HEK293 (cell line): ENCODE data around the gene POC1B.

Experiments used
- CTCF ChIA-PET: fragments of 350-600 bp; formaldehyde crosslinking; extraction: SDS; loops from one replicate; lab custom pipeline; 2021; ENCODE audit warnings: antibody characterized with exemption; lab: Yijun Ruan, JAX
- POLR2A ChIA-PET: fragments of 300-600 bp; formaldehyde crosslinking; extraction: SDS; loops from one replicate; lab custom pipeline; 2020; ENCODE audit warnings: antibody characterized with exemption, inconsistent platforms; lab: Yijun Ruan, JAX
- H3K27ac ChIP-seq: fragments of 200-500 bp; sonication (Bioruptor generic); 2 replicates; pipeline ENCODE4 v1.5.1; 2014; ENCODE audit warnings: low read depth, low read length, control low read depth, inconsistent platforms; ENCODE audit errors: extremely low read depth
- H3K36me3 ChIP-seq, 2 experiments: fragments of 200-500 bp in 1 of 2; sonication (Bioruptor generic) in 1 of 2; 1 replicate in 1 of 2; 2 replicates in 1 of 2; pipeline ENCODE4 v1.5.1; 2014 to 2017; ENCODE audit warnings: inconsistent platforms in 2 of 2, low read length in 2 of 2; ENCODE audit not compliant: control insufficient read depth in 2 of 2, insufficient read depth in 1 of 2
- H3K4me1 ChIP-seq: fragments of 200-500 bp; sonication (Bioruptor generic); 2 replicates; pipeline ENCODE4 v1.5.1; 2014; ENCODE audit warnings: mild to moderate bottlenecking, low read length, inconsistent platforms; ENCODE audit not compliant: control insufficient read depth, insufficient read depth
- H3K4me3 ChIP-seq: 2 replicates; pipeline ENCODE4 v1.5.1; 2011; ENCODE audit warnings: low read depth, mild to moderate bottlenecking, control low read depth, low read length, moderate library complexity
- H3K9me3 ChIP-seq: fragments of 200-500 bp; sonication (Bioruptor generic); 2 replicates; pipeline ENCODE4 v1.5.1; 2014; ENCODE audit warnings: low read depth, low read length, inconsistent platforms; ENCODE audit not compliant: control insufficient read depth, insufficient read depth
- HOXD13 ChIP-seq: sonication (generic); formaldehyde crosslinking; IDR thresholded peaks from 2 replicates; pipeline ENCODE4 v1.8.0; 2022; ENCODE audit warnings: missing genetic modification reagents, borderline replicate concordance
- KLF10 ChIP-seq: fragments of 450-650 bp; IDR thresholded peaks from 2 replicates; pipeline ENCODE4 v1.5.1; 2018; ENCODE audit warnings: missing biosample characterization, mild to moderate bottlenecking, missing genetic modification characterization
- TCF7L2 ChIP-seq: IDR thresholded peaks from 2 replicates; pipeline ENCODE4 v1.6.1; 2011; ENCODE audit warnings: low read depth, mild to moderate bottlenecking, inconsistent platforms, low read length, moderate library complexity, borderline replicate concordance
- ZBTB8A ChIP-seq: fragments of 450-650 bp; formaldehyde crosslinking; IDR thresholded peaks from 2 replicates; pipeline ENCODE4 v1.5.1; 2016; ENCODE audit warnings: missing biosample characterization, missing genetic modification characterization
- ZFP41 ChIP-seq: fragments of 450-650 bp; formaldehyde crosslinking; IDR thresholded peaks from 2 replicates; pipeline ENCODE4 v1.5.1; 2016; ENCODE audit warnings: missing biosample characterization, missing genetic modification characterization, borderline replicate concordance
- ZNF239 ChIP-seq: fragments of 450-650 bp; formaldehyde crosslinking; IDR thresholded peaks from 2 replicates; pipeline ENCODE4 v1.5.1; 2016; ENCODE audit warnings: missing biosample characterization, missing genetic modification characterization
- ZNF341 ChIP-seq: fragments of 450-650 bp; formaldehyde crosslinking; IDR thresholded peaks from 2 replicates; pipeline ENCODE4; 2016; ENCODE audit warnings: low read depth, missing biosample characterization, missing genetic modification characterization
- ZNF350 ChIP-seq: fragments of 450-650 bp; formaldehyde crosslinking; IDR thresholded peaks from 2 replicates; pipeline ENCODE4 v1.5.0; 2017; ENCODE audit warnings: missing biosample characterization, mild to moderate bottlenecking, missing genetic modification characterization
- ZNF473 ChIP-seq: fragments of 450-650 bp; formaldehyde crosslinking; IDR thresholded peaks from 2 replicates; pipeline ENCODE4 v1.5.1; 2017; ENCODE audit warnings: missing biosample characterization, missing genetic modification characterization
- ZNF530 ChIP-seq: fragments of 450-650 bp; formaldehyde crosslinking; IDR thresholded peaks from 2 replicates; pipeline ENCODE4 v1.5.1; 2016; ENCODE audit warnings: low read depth, missing biosample characterization, missing genetic modification characterization
- ZNF768 ChIP-seq: fragments of 450-650 bp; formaldehyde crosslinking; IDR thresholded peaks from 2 replicates; pipeline ENCODE4 v1.5.1; 2018; ENCODE audit warnings: missing biosample characterization, mild to moderate bottlenecking, missing genetic modification characterization
- ZNF843 ChIP-seq: fragments of 450-650 bp; formaldehyde crosslinking; IDR thresholded peaks from 2 replicates; pipeline ENCODE4 v1.5.1; 2016; ENCODE audit warnings: missing biosample characterization, missing genetic modification characterization
- TF ChIP-seq, protein P1 (sequence below): fragments of 450-650 bp; formaldehyde crosslinking; IDR thresholded peaks from 2 replicates; pipeline ENCODE4 v1.5.1; 2016; ENCODE audit warnings: missing biosample characterization, missing genetic modification characterization
- TF ChIP-seq, protein P2 (sequence below): fragments of 450-650 bp; formaldehyde crosslinking; IDR thresholded peaks from 2 replicates; pipeline ENCODE4 v1.5.1; 2016; ENCODE audit warnings: missing biosample characterization, missing genetic modification characterization, low read depth
- TF ChIP-seq, protein P3 (sequence below): fragments of 450-650 bp; formaldehyde crosslinking; IDR thresholded peaks from 2 replicates; pipeline ENCODE4 v1.5.1; 2017; ENCODE audit warnings: missing biosample characterization, missing genetic modification characterization
- TF ChIP-seq, protein P4 (sequence below): fragments of 450-650 bp; formaldehyde crosslinking; conservative IDR thresholded peaks from 2 replicates; pipeline ENCODE4 v1.5.1; 2016; ENCODE audit warnings: low read depth, missing biosample characterization, missing genetic modification characterization

The POC1B gene

DNA sequence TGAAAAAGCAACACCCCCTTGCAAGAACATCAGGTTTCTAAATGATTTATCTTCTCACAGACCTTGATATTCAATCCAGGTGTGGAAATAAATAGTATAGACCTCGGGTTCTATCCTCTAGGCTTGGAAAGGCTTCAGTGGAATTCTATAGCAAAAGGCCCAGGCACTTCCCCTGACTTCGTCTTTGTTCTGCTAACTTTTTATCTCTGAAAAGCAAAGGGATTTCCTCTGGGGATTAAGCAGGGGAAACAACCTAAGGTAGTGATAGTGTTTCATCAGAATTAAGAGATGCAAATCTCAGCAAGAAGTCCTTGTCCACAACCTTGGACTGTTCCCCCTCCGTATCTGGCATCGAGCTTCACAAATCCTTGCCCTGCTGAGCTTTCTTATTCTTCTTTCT lies 114.0 kb downstream of the POC1B start:
- ChIA-PET POLR2A (no interaction called here), CTCF (no interaction called here)
- Histone ChIP-seq H3K36me3 (no peaks in the 10 kb centered on the region), H3K9me3 (no peaks in the 10 kb centered on the region), H3K27ac (no peak overlapping the region), H3K4me3 (no peak overlapping the region), H3K4me1 (no peaks in the 10 kb centered on the region)
- TF ChIP-seq ZNF341 (tag by site-specific recombination) (no peak), ZFP41 (tag by site-specific recombination) (no peak), ZNF843 (tag by site-specific recombination) (no peak), KLF10 (tag by site-specific recombination) (no peak), ZNF239 (tag by site-specific recombination) (no peak), ZBTB8A (no peak), ZNF350 (no peak), ZNF768 (tag by site-specific recombination) (no peak), HOXD13 (CRISPR knock-in tag) (no peak), TCF7L2 (no peak), ZNF473 (tag by site-specific recombination) (no peak), ZNF530 (no peak)
- TF ChIP-seq, protein P1, sequence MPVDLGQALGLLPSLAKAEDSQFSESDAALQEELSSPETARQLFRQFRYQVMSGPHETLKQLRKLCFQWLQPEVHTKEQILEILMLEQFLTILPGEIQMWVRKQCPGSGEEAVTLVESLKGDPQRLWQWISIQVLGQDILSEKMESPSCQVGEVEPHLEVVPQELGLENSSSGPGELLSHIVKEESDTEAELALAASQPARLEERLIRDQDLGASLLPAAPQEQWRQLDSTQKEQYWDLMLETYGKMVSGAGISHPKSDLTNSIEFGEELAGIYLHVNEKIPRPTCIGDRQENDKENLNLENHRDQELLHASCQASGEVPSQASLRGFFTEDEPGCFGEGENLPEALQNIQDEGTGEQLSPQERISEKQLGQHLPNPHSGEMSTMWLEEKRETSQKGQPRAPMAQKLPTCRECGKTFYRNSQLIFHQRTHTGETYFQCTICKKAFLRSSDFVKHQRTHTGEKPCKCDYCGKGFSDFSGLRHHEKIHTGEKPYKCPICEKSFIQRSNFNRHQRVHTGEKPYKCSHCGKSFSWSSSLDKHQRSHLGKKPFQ, result no peak
- TF ChIP-seq, protein P2, sequence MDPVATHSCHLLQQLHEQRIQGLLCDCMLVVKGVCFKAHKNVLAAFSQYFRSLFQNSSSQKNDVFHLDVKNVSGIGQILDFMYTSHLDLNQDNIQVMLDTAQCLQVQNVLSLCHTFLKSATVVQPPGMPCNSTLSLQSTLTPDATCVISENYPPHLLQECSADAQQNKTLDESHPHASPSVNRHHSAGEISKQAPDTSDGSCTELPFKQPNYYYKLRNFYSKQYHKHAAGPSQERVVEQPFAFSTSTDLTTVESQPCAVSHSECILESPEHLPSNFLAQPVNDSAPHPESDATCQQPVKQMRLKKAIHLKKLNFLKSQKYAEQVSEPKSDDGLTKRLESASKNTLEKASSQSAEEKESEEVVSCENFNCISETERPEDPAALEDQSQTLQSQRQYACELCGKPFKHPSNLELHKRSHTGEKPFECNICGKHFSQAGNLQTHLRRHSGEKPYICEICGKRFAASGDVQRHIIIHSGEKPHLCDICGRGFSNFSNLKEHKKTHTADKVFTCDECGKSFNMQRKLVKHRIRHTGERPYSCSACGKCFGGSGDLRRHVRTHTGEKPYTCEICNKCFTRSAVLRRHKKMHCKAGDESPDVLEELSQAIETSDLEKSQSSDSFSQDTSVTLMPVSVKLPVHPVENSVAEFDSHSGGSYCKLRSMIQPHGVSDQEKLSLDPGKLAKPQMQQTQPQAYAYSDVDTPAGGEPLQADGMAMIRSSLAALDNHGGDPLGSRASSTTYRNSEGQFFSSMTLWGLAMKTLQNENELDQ, result no peak

DNA sequence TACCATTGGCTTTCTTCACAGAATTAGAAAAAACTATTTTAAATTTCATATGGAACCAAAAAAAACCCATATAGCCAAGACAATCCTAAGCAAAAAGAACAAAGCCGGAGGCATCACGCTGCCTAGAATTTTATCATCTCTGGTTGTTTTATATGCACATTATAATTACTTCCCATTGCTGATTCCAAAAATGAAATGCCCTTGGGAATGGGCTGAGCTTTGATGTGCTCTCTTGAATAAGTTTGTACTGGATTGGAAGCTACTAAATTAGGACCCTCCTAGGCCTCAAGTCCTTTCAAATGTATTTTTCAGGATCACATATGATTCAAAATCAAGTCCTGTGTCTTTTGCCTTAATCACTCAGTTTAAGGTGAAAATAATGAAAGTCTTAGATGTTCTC lies 114.6 kb downstream of the POC1B start:
- no peaks in the 10 kb centered on the region for H3K9me3 ChIP-seq
- no peak for TF ChIP-seq ZNF341 (tag by site-specific recombination)
- TF ChIP-seq, protein P3, sequence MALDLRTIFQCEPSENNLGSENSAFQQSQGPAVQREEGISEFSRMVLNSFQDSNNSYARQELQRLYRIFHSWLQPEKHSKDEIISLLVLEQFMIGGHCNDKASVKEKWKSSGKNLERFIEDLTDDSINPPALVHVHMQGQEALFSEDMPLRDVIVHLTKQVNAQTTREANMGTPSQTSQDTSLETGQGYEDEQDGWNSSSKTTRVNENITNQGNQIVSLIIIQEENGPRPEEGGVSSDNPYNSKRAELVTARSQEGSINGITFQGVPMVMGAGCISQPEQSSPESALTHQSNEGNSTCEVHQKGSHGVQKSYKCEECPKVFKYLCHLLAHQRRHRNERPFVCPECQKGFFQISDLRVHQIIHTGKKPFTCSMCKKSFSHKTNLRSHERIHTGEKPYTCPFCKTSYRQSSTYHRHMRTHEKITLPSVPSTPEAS, result no peak
- TF ChIP-seq, protein P4, sequence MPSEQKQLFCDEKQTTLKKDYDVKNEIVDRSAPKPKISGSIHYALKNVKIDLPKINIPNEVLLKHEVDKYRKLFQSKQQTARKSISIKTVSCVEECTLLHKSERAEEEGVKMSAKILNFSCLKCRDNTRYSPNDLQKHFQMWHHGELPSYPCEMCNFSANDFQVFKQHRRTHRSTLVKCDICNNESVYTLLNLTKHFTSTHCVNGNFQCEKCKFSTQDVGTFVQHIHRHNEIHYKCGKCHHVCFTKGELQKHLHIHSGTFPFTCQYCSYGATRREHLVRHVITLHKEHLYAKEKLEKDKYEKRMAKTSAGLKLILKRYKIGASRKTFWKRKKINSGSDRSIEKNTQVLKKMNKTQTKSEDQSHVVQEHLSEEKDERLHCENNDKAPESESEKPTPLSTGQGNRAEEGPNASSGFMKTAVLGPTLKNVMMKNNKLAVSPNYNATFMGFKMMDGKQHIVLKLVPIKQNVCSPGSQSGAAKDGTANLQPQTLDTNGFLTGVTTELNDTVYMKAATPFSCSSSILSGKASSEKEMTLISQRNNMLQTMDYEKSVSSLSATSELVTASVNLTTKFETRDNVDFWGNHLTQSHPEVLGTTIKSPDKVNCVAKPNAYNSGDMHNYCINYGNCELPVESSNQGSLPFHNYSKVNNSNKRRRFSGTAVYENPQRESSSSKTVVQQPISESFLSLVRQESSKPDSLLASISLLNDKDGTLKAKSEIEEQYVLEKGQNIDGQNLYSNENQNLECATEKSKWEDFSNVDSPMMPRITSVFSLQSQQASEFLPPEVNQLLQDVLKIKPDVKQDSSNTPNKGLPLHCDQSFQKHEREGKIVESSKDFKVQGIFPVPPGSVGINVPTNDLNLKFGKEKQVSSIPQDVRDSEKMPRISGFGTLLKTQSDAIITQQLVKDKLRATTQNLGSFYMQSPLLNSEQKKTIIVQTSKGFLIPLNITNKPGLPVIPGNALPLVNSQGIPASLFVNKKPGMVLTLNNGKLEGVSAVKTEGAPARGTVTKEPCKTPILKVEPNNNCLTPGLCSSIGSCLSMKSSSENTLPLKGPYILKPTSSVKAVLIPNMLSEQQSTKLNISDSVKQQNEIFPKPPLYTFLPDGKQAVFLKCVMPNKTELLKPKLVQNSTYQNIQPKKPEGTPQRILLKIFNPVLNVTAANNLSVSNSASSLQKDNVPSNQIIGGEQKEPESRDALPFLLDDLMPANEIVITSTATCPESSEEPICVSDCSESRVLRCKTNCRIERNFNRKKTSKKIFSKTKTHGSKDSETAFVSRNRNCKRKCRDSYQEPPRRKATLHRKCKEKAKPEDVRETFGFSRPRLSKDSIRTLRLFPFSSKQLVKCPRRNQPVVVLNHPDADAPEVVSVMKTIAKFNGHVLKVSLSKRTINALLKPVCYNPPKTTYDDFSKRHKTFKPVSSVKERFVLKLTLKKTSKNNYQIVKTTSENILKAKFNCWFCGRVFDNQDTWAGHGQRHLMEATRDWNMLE, result no peak
- TF ChIP-seq, all 188 proteins: peak for 0
- ChIA-PET CTCF (interaction anchor here (0.6 kb wide), 2 partner anchors 282 to 283 kb away, joined by 3 to 4 read pairs; no protein-coding TSS in a partner anchor), POLR2A (no interaction called here)
- H3K27ac ChIP-seq, result no peak overlapping the region
- H3K4me3 ChIP-seq, result no peak overlapping the region
- H3K36me3 ChIP-seq, result no peaks in the 10 kb centered on the region
- H3K4me1 ChIP-seq, result no peaks in the 10 kb centered on the region
